Measurements from ENCODE around the gene ZKSCAN8.

Gene ZKSCAN8

GRCh38 chr6:28208111-28208659, 66.5 kb downstream of the ZKSCAN8 start:
- no peaks in the 10 kb centered on the region for H3K36me3 ChIP-seq (ENCODE audit: control insufficient read depth, insufficient read depth, low read length)
- no peak overlapping the region for H2BK120ac ChIP-seq (ENCODE audit: low read depth, low read length)
- peak overlapping the region; percentile 96 for H3K4me2 ChIP-seq (ENCODE audit: low read length)
- no peak overlapping the region for H2AK5ac ChIP-seq (ENCODE audit: low read length)
- no peak overlapping the region for H2BK5ac ChIP-seq (ENCODE audit: low read length)
- peak overlapping the region; percentile 53 for H3K4me3 ChIP-seq (ENCODE audit: low read length)
- peaks cover 2% of the 10 kb centered on the region for H3K4me1 ChIP-seq (ENCODE audit: control insufficient read depth, low read depth, low read length)
- H4K5ac ChIP-seq (ENCODE audit: low read length), result no peak overlapping the region
- no peak overlapping the region for H3K23ac ChIP-seq (ENCODE audit: low read length)
- no peaks in the 10 kb centered on the region for H3K79me2 ChIP-seq (ENCODE audit: control insufficient read depth, insufficient read depth, low read length)
- no peak overlapping the region for H4K8ac ChIP-seq (ENCODE audit: low read depth, low read length)
- H3K27me3 ChIP-seq (ENCODE audit: insufficient read depth, low read length, poor library complexity), result peaks cover 26% of the 10 kb centered on the region
- H3K79me1 ChIP-seq (ENCODE audit: low read length), result no peaks in the 10 kb centered on the region
- DNase-seq, result peak; percentile 65
- no peak overlapping the region for H3K27ac ChIP-seq (ENCODE audit: low read depth, low read length)
- no peak overlapping the region for H3K18ac ChIP-seq (ENCODE audit: low read length)
- H3K4ac ChIP-seq (ENCODE audit: low read depth, low read length), result no peak overlapping the region
- peak overlapping the region; percentile 64 for H3K9ac ChIP-seq (ENCODE audit: low read length)
- peak overlapping the region; percentile 75 for H3K56ac ChIP-seq (ENCODE audit: low read length)
- no peak overlapping the region for H2BK15ac ChIP-seq (replicated peaks; ENCODE audit: low read depth)
- WGBS (ENCODE audit: extremely low coverage, insufficient coverage, low lambda C conversion rate), result no CpG with 5 or more reads among the region's 23 CpGs

Measured in mesendoderm (in vitro differentiated cells).